CD14-positive monocyte (primary cell): Measurements from ENCODE around the gene BTBD7. TPM values are rescaled to one million over a fixed set of nuclear protein-coding genes. Genes with fewer than 3 reads are reported as not detected.

Experiments used
- DNase-seq, 3 donors: peaks; one replicate each; pipeline ENCODE4 v3.0.0-alpha.2; 2011 to 2022
- H2AFZ ChIP-seq: 2 replicates; pipeline ENCODE4 v1.6.0; 2012; ENCODE audit warnings: mild to moderate bottlenecking, low read depth, low read length, inconsistent platforms; ENCODE audit not compliant: insufficient read depth, poor library complexity, severe bottlenecking
- H3K27ac ChIP-seq, 2 donors: 1 replicate in 1 of 2; 2 replicates in 1 of 2; pipeline ENCODE4 v1.5.1; 2012 to 2013; ENCODE audit warnings: low read length in 2 of 2, control low read depth in 1 of 2, inconsistent platforms in 1 of 2, low read depth in 1 of 2, mild to moderate bottlenecking in 1 of 2
- H3K27me3 ChIP-seq, 2 donors: one replicate each; pipeline versions ENCODE4 v1.6.0 to v1.6.1; 2011 to 2013; ENCODE audit warnings: low read length in 2 of 2; ENCODE audit not compliant: control insufficient read depth in 2 of 2, insufficient read depth in 2 of 2
- H3K36me3 ChIP-seq, 2 donors: replicated peaks in 1 of 2; 1 replicate in 1 of 2; 2 replicates in 1 of 2; pipeline versions ENCODE4 v1.5.1 to v1.6.1; 2012 to 2013; ENCODE audit warnings: low read length in 2 of 2, control low read depth in 1 of 2, inconsistent platforms in 1 of 2, mild to moderate bottlenecking in 1 of 2; ENCODE audit not compliant: insufficient read depth in 2 of 2, control insufficient read depth in 1 of 2
- H3K4me1 ChIP-seq, 2 donors: 1 replicate in 1 of 2; 2 replicates in 1 of 2; pipeline versions ENCODE4 v1.5.1 to v1.6.1; 2012 to 2013; ENCODE audit warnings: low read length in 2 of 2, control low read depth in 1 of 2, inconsistent platforms in 1 of 2, mild to moderate bottlenecking in 1 of 2, moderate library complexity in 1 of 2; ENCODE audit not compliant: insufficient read depth in 2 of 2, control insufficient read depth in 1 of 2
- H3K4me2 ChIP-seq: replicated peaks from 2 replicates; pipeline ENCODE3; 2012; ENCODE audit warnings: low read length, moderate library complexity, mild to moderate bottlenecking; ENCODE audit not compliant: poor library complexity, severe bottlenecking; ENCODE audit errors: extremely low read depth
- H3K4me3 ChIP-seq, 3 experiments: fragments of 200-600 bp in 1 of 3; sonication (generic) in 1 of 3; replicated peaks in 1 of 3; 1 replicate in 2 of 3; 2 replicates in 1 of 3; pipeline ENCODE4 v1.5.1; 2011 to 2013; ENCODE audit warnings: low read length in 3 of 3, mild to moderate bottlenecking in 3 of 3, control low read depth in 2 of 3, low read depth in 2 of 3, inconsistent platforms in 1 of 3, moderate library complexity in 1 of 3
- H3K79me2 ChIP-seq: 2 replicates; pipeline ENCODE4 v1.6.0; 2012; ENCODE audit warnings: mild to moderate bottlenecking, control low read depth, inconsistent platforms, low read length, moderate library complexity; ENCODE audit not compliant: insufficient read depth
- H3K9ac ChIP-seq: 2 replicates; pipeline ENCODE4 v1.6.0; 2017; ENCODE audit warnings: low read length, mild to moderate bottlenecking; ENCODE audit not compliant: insufficient read depth, poor library complexity, severe bottlenecking
- H3K9me3 ChIP-seq, 2 donors: replicated peaks in 1 of 2; 1 replicate in 1 of 2; 2 replicates in 1 of 2; pipeline versions ENCODE4 v1.5.1 to v1.6.1; 2012 to 2013; ENCODE audit warnings: low read length in 2 of 2, control low read depth in 1 of 2; ENCODE audit not compliant: control insufficient read depth in 1 of 2, insufficient read depth in 1 of 2
- H4K20me1 ChIP-seq: 2 replicates; pipeline ENCODE4 v1.6.0; 2012; ENCODE audit warnings: mild to moderate bottlenecking, low read length, control low read depth, moderate library complexity; ENCODE audit not compliant: insufficient read depth
- H3K27ac Mint-ChIP-seq, 7 donors: one replicate each; pipeline ENCODE4 v1.8.0; 2020; ENCODE audit warnings: mild to moderate bottlenecking in 7 of 7, mixed read lengths in 7 of 7, moderate library complexity in 6 of 7, inconsistent platforms in 2 of 7
- H3K27me3 Mint-ChIP-seq, 3 donors: one replicate each; pipeline ENCODE4 v1.8.0; 2021 to 2022; ENCODE audit warnings: low read depth in 3 of 3, mild to moderate bottlenecking in 3 of 3, mixed read lengths in 3 of 3, moderate library complexity in 3 of 3, inconsistent platforms in 1 of 3
- H3K36me3 Mint-ChIP-seq, 2 donors: one replicate each; pipeline ENCODE4 v1.8.0; 2020; ENCODE audit warnings: mixed read lengths in 2 of 2, inconsistent platforms in 1 of 2, mild to moderate bottlenecking in 1 of 2
- H3K4me1 Mint-ChIP-seq: one replicate; pipeline ENCODE4 v1.8.0; 2020; ENCODE audit warnings: mild to moderate bottlenecking, mixed read lengths
- H3K4me3 Mint-ChIP-seq, 2 donors: one replicate each; pipeline ENCODE4 v1.8.0; 2020; ENCODE audit warnings: mild to moderate bottlenecking in 2 of 2, mixed read lengths in 2 of 2, moderate library complexity in 1 of 2
- H3K9me3 Mint-ChIP-seq, 7 donors: one replicate each; pipeline ENCODE4 v1.8.0; 2020 to 2022; ENCODE audit warnings: mixed read lengths in 7 of 7, mild to moderate bottlenecking in 6 of 7, moderate library complexity in 6 of 7, inconsistent platforms in 2 of 7
- WGBS: methylation state at CpG from one replicate; pipeline ENCODE4 v1.1.5; 2013; ENCODE audit warnings: missing lambda C conversion rate; ENCODE audit not compliant: insufficient coverage; 5-methylcytosine and 5-hydroxymethylcytosine counted together
- intact Hi-C, 2 donors: fragments of 100-400 bp; cut with micrococcal nuclease; formaldehyde crosslinking; loops; one replicate each; pipeline versions ENCODE4 v1.15.0 to v1.15.1; 2023
- polyA plus RNA-seq, 3 donors: library from polyadenylated mRNA; depleted of rRNA in 1 of 3; unstranded in 2 of 3; stranded (reverse) in 1 of 3; fragments of 300-500 nt in 2 of 3; fragments of >200 nt in 1 of 3; fragmentation: Illumina TruSeq in 2 of 3; gene quantifications; 1 replicate in 2 of 3; 2 replicates in 1 of 3; pipeline ENCODE4 v1.2.3, GENCODE V29; 2012 to 2021
- TF ChIP-seq, protein P1 (sequence below): fragments of 200-600 bp; IDR thresholded peaks from one replicate; pipeline ENCODE4 v1.8.0; 2022; ENCODE audit warnings: antibody characterized with exemption, mild to moderate bottlenecking

Gene BTBD7
- polyA plus RNA-seq, 3 donors: 8.3 to 8.6 (median 8.5) TPM

DNA sequence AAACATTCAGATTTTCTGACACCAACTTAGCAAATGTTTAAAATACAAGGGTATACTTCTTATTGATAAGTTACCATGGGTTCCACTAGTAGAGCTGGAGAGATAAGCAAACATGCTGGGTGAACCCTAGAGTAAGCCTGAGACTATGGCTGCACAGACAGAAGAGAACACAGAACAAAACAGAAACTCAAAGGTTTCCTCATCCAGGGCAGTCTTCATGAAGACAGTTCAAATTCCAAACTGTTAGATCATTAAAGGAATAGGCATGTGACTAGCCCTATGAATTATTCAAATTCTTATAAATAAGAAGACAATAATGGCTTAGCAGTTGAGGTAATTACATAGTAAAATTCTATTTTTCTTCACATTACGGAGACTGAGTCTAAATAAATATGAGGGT is 28.1 kb downstream of the BTBD7 start:
- no peak overlapping the region for H2AFZ ChIP-seq
- no CpG with 5 or more reads among the region's 1 CpG for WGBS
- H3K4me1 Mint-ChIP-seq: peaks cover 58% of the 10 kb centered on the region
- H3K36me3 ChIP-seq: no peaks in the 10 kb centered on the region
- peaks cover 86% of the 10 kb centered on the region for H3K79me2 ChIP-seq
- intact Hi-C loops: no loop called here
- H3K9me3 Mint-ChIP-seq: no peaks in the 10 kb centered on the region
- H3K4me2 ChIP-seq: no peak overlapping the region
- TF ChIP-seq, protein P1, sequence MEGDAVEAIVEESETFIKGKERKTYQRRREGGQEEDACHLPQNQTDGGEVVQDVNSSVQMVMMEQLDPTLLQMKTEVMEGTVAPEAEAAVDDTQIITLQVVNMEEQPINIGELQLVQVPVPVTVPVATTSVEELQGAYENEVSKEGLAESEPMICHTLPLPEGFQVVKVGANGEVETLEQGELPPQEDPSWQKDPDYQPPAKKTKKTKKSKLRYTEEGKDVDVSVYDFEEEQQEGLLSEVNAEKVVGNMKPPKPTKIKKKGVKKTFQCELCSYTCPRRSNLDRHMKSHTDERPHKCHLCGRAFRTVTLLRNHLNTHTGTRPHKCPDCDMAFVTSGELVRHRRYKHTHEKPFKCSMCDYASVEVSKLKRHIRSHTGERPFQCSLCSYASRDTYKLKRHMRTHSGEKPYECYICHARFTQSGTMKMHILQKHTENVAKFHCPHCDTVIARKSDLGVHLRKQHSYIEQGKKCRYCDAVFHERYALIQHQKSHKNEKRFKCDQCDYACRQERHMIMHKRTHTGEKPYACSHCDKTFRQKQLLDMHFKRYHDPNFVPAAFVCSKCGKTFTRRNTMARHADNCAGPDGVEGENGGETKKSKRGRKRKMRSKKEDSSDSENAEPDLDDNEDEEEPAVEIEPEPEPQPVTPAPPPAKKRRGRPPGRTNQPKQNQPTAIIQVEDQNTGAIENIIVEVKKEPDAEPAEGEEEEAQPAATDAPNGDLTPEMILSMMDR: no peak
- H3K9ac ChIP-seq: no peak overlapping the region
- H4K20me1 ChIP-seq: peaks cover 99% of the 10 kb centered on the region
- H3K36me3 Mint-ChIP-seq: peaks cover 0 to 6% of the 10 kb centered on the region in 2 donors
- no peaks in the 10 kb centered on the region for H3K27me3 Mint-ChIP-seq
- H3K27ac ChIP-seq: no peak overlapping the region
- no peaks in the 10 kb centered on the region for H3K9me3 ChIP-seq
- peaks cover 22 to 26% of the 10 kb centered on the region in 2 donors for H3K4me1 ChIP-seq
- H3K27me3 ChIP-seq: no peaks in the 10 kb centered on the region
- no peak overlapping the region for H3K4me3 ChIP-seq
- H3K27ac Mint-ChIP-seq: peak overlapping the region in 2 of 7 donors; percentile 15 to 46
- no peak for DNase-seq
- H3K4me3 Mint-ChIP-seq: no peak overlapping the region

DNA sequence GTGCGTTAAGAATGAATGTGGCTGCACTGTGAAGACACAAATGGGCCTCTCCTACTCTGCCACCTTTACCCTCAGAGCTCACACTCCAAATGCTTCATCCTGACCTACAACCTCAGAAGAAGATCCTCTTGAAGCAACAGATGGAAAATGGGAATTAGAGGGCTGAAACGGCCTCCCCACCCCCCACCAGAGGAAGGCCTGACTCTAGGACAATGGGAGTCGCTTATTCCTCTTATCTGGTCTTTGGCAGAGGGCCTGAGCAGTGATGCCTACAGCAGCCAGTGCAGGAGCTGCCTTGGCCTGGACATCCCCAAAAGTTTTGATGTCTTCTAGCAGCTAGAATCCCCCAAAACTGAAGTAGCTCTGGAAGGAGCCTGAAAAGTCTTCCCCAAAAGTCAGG is 29.2 kb downstream of the BTBD7 start:
- H3K9me3 ChIP-seq: no peaks in the 10 kb centered on the region
- WGBS: 67% methylated on average over 1 of the region's 3 CpGs
- peaks cover 99% of the 10 kb centered on the region for H4K20me1 ChIP-seq
- peak overlapping the region in 5 of 7 donors; percentile 25 to 80 (median 41) for H3K27ac Mint-ChIP-seq
- peaks cover 0 to 6% of the 10 kb centered on the region in 2 donors for H3K36me3 Mint-ChIP-seq
- intact Hi-C loops: no loop called here
- peaks cover 60% of the 10 kb centered on the region for H3K4me1 Mint-ChIP-seq
- H3K27me3 Mint-ChIP-seq: no peaks in the 10 kb centered on the region
- H3K4me3 ChIP-seq: no peak overlapping the region
- H3K4me1 ChIP-seq: peaks cover 24 to 32% of the 10 kb centered on the region in 2 donors
- H3K27ac ChIP-seq: peak overlapping the region in 1 of 2 donors; percentile 16
- H3K36me3 ChIP-seq: no peaks in the 10 kb centered on the region
- H3K4me2 ChIP-seq: no peak overlapping the region
- TF ChIP-seq, protein P1: no peak
- peaks cover 85% of the 10 kb centered on the region for H3K79me2 ChIP-seq
- no peak overlapping the region for H3K4me3 Mint-ChIP-seq
- no peak overlapping the region for H3K9ac ChIP-seq
- H2AFZ ChIP-seq: no peak overlapping the region
- H3K27me3 ChIP-seq: no peaks in the 10 kb centered on the region
- H3K9me3 Mint-ChIP-seq: no peaks in the 10 kb centered on the region
- no peak for DNase-seq
